ENCODE data around the gene DPYD. TPM values are rescaled to one million over a fixed set of nuclear protein-coding genes. Genes with fewer than 3 reads are reported as not detected.

The DPYD gene
- total and polyA plus RNA-seq, 10 of the 15 experiments (the other 5 are each of a cell fraction or from before 2014, with no cell fraction given), result 5.7 to 23.8 (median 10.2) TPM

GRCh38 chr1:97210307-97210706 is 710.5 kb downstream of the DPYD start:
- Histone ChIP-seq H3K4me1 (ENCODE audit: control insufficient read depth, insufficient read depth, low read length) (no peaks in the 10 kb centered on the region), H4K20me1 (ENCODE audit: control insufficient read depth, insufficient read depth) (no peaks in the 10 kb centered on the region), H2AFZ (ENCODE audit: control insufficient read depth, low read depth, low read length) (no peak overlapping the region), H3K9me3 (replicated peaks; ENCODE audit: control insufficient read depth, insufficient read depth, low read length) (no peaks in the 10 kb centered on the region), H3K36me3 (ENCODE audit: control insufficient read depth in 2 of 2, insufficient read depth in 2 of 2, low read length in 1 of 2) (no peaks in the 10 kb centered on the region), H3K79me2 (ENCODE audit: control insufficient read depth, insufficient read depth, low read length) (no peaks in the 10 kb centered on the region), H3K9ac (ENCODE audit: control insufficient read depth, insufficient read depth, low read length) (no peak overlapping the region), H3K4me2 (ENCODE audit: control insufficient read depth, insufficient read depth) (no peak overlapping the region), H3K27ac (ENCODE audit: control insufficient read depth, insufficient read depth) (no peak overlapping the region), H3K27me3 (replicated peaks in 1 of 2; ENCODE audit: control insufficient read depth in 2 of 2, insufficient read depth in 2 of 2, low read length in 1 of 2) (no peaks in the 10 kb centered on the region), H3K4me3 (no peak overlapping the region)
- POLR2A ChIA-PET, result no interaction called here
- intact Hi-C loops (cut with micrococcal nuclease; ENCODE audit: unreplicated experiment) (no loop called here), in situ Hi-C loops (cut with MboI) (no loop called here)
- 0% methylated on average over 1 of the region's 1 CpG for WGBS (ENCODE audit: insufficient coverage, insufficient replicate concordance, low lambda C conversion rate, missing lambda C conversion rate)
- no TSS peak for BruUV-seq (replicated peaks)
- DNase-seq (ENCODE audit: low read depth, low spot score) (no peak), FAIRE-seq (no peak), ATAC-seq (no peak)
- RAD21 ChIA-PET (ENCODE audit: unreplicated experiment), result no interaction called here
- TF ChIP-seq ZNF24 (IDR thresholded peaks at IDR 0.05) (no peak), MEF2A (IDR thresholded peaks at IDR 0.05; ENCODE audit: insufficient read depth, low read depth, low read length) (no peak), ZNF207 (IDR thresholded peaks at IDR 0.05; ENCODE audit: borderline replicate concordance) (no peak), NFYA (IDR thresholded peaks at IDR 0.05; ENCODE audit: borderline replicate concordance, low read depth, low read length) (no peak), ZNF384 (IDR thresholded peaks at IDR 0.05; ENCODE audit: borderline replicate concordance, low read depth, low read length) (no peak), WRNIP1 (IDR thresholded peaks at IDR 0.05; ENCODE audit: borderline replicate concordance, low read depth, low read length) (no peak), RELA (IDR thresholded peaks at IDR 0.05; ENCODE audit: borderline replicate concordance, partially characterized antibody) (no peak), JUND (IDR thresholded peaks at IDR 0.05; ENCODE audit: low read depth, low read length) (no peak), SMAD5 (IDR thresholded peaks at IDR 0.05; ENCODE audit: low read depth) (no peak), GABPA (IDR thresholded peaks at IDR 0.05; ENCODE audit: low read depth) (no peak), IRF5 (IDR thresholded peaks at IDR 0.05; ENCODE audit: borderline replicate concordance) (no peak), E2F8 (IDR thresholded peaks at IDR 0.05; ENCODE audit: low read depth, partially characterized antibody) (no peak), SKIL (IDR thresholded peaks at IDR 0.05; ENCODE audit: low read depth, poor library complexity, severe bottlenecking) (no peak), TCF7 (IDR thresholded peaks at IDR 0.05; ENCODE audit: borderline replicate concordance) (no peak), EED (IDR thresholded peaks at IDR 0.05; ENCODE audit: low read depth) (no peak), NRF1 (conservative IDR thresholded peaks at IDR 0.05; ENCODE audit: low read depth, low read length) (no peak)
- SMC1A ChIA-PET (ENCODE audit: uncharacterized antibody, unreplicated experiment), result interaction anchor here (0.9 to 1.7 kb wide), 3 partner anchors 11 to 546 kb away, joined by 3 to 5 read pairs (median 3); no protein-coding TSS in a partner anchor
- CTCF ChIA-PET, result interaction anchor here (0.6 to 1.6 kb wide), 4 partner anchors 8 to 316 kb away, joined by 3 read pairs; no protein-coding TSS in a partner anchor

Data from GM12878 (cell line).